CD4-positive, alpha-beta T cell treated with Interleukin-2 at 100 ng/mL for 4 hours (primary cell): ENCODE measurements around the gene HS1BP3.

Experiments
- DNase-seq: peaks from one replicate; pipeline ENCODE4 v3.0.0-alpha.2; 2020; ENCODE audit warnings: low spot score

The HS1BP3 gene

GRCh38 chr2:20650877-20651730, at the start of gene HS1BP3:
Gene HS1BP3, minus strand, starts transcription at chr2:20651098. Its CDS starts 35 bp downstream, at chr2:20651063.
- DNase-seq: peak; percentile 89

DNA sequence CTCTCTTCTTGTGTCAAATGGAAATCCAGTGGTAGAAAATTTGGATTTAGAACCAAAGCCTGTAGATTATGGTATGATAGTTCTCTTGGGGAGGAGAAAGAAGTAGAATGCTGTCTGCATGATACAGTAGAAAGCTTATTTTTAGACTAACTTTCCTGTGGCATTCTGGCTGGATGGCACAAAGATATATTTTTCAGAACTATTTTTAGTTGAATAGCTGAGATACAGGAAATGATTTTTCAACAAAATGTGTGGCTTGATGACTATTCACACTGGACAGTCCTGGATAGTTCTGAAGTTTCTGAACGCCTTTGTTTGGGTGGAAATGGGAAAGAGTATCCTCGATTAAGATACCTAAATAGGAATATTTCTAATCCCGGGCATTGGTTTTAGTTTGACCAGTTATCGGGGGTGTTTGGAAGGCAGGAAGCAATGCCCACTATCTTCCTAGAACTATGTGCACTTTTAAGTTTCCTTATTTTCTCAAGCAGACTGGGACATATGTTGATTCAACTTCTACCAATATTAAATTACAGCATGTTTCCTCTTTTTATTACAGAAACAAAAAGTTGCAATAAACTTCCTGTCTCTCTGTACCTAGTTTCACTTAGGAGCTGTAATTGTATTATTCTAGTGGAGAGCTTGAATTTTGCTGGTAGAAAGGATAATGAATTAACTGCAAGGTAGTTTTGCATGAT, 48.2 kb upstream of the HS1BP3 start:
- DNase-seq: no peak

DNA sequence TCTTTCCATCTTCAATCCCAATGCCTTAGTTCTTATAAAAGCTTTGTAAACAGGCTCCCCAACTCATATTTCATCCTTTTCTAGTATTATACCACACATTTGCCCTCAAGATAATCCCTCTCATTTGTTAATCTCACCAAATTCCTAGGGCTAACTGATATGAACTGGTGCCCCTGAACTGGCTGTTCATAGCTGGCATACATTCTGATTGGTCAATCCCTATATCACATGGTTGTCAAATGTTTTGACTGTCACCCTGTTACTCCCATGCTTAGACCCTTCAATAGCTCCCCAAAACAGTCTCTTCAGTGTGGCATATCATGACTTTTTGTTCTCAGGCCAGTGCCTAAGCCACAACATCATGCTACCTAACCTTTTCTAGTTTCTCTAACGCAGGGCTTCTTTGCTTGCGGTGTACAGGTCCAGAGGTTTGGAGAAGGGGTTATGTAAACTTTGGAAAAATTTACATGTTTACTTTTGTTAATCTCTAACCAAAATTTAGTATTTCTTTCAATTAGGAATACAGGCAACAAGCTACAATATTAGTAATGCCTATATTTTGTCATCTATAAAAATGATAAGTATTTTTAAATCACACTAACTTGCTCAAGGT, 46.5 kb upstream of the HS1BP3 start:
- no peak for DNase-seq

- DNase-seq: no peak
Observed at GRCh38 chr2:20696366-20696765, 45.5 kb upstream of the HS1BP3 start.

DNA sequence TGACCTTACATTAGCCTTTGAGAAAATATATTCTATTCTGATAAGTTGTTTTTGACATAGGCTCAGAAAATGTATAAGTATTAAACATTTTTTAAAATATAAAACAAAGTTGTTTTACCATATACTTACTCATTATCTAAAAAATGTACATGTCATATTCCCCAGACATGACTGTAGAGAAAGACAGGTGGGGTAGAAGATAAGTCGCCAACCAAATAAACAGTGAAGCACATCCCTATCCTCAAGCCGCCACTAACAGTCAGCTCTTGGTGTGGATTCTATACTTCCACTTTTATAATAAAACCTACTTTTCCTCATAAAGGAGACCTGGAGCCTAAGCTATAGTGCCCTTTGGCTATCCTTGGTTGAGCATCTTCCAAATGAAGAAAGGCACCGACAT, 42.4 kb upstream of the HS1BP3 start:
- DNase-seq: no peak

- no peak for DNase-seq
Observed at GRCh38 chr2:20692081-20692480, 41.2 kb upstream of the HS1BP3 start.

GRCh38 chr2:20691076-20691734, 40.3 kb upstream of the HS1BP3 start:
- DNase-seq: no peak

DNA sequence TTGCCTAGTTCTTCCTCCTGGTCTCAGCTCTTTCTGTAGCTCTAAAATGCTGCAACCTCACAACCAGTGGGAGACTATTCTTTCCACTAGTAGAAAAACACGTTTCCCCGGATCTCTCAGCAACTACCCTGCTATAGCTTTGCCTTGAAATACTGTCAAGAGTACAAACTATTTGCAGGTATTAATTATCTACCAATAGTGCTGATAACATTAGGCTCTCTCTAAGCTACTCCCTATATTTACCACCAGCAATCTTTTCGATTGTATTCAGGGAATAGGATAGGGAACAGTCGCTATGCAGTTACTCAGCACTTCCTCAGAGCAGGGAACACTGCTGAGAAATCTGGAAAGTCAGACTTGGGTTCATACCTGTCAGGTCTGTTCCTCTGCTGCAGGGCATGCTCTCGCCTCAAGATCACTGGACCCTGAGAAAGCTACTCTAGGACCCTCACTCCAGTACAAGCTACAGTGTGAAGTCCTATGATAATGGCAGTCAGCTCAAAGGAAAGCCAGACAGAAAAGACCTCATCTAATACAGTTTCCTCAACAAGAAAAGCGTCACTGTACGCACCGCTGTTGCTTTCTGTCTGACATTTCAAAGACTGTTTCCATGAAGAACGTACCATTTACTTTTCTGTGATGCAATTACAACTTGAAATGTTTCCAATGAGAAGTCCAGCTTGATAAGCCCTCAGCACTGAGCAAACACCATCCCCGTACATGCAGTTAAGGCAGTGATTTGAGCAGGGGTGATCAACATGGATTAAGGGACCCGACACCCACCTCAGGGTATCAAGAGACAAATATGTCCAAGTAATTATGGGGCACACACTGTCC, 38.7 kb upstream of the HS1BP3 start:
- no peak for DNase-seq

DNA sequence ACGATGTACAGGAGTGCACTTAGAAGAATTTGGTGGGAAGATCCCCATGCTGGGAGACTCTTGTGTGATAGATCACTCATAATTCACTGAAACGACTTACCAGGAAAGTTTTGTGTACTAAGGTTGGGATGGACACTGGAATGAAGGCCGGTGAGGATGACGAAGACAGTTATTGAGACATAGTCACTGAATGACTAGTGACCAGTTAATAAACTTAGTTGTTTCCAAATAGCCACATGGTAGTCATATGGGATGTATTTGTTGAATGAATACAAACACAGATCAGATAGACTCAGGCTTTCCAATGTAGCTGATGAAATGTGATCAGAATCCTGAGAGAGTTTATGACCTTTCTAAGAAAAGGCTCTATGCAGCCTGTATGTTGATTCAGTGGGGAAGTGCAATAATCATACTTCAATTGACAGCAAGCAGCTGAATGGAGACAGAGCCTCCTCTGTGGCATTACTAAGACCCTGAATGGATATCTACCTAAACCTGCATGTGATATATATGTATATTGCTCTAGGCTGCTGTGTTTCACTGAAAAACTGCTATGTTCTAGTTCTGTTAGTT, 36.4 kb upstream of the HS1BP3 start:
- DNase-seq: no peak

- DNase-seq: no peak
Observed at GRCh38 chr2:20684581-20685063, 33.7 kb upstream of the HS1BP3 start.

DNA sequence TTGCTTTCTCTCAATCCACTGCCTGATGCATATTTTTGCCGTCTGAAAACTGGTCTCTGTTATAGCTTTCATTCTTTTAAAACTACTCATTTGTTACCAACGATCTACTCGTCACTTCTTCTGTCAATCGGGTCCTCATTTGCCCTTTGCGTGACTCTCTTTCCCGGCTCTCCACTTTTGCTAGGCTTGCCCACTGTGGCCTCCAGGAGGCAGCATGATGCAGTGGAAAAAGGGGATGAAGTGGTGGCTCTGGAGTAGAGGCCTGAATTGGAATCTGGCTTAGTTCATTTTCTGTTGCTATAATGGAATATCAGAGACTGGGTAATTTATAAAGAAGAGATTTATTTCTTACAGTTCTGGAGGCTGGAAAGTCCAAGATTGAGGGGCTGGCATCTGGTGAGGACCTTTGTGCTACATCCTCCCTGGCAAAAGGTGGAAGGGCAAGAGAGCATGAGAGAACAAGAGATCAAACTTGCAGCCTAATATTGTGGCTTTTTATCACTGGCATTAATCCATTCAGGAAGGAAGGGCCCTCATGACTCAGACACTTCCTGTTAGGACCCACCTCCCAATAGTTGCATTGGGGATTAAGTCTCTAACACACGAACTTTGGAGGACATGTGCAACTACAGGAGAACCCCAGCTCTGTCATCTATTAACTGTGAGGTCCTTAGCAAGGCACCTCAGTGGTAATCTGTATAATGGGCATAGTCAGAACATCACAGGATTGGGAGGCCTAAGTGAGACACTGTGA, 31.4 kb upstream of the HS1BP3 start:
- no peak for DNase-seq

GRCh38 chr2:20680744-20681375, 30.0 kb upstream of the HS1BP3 start:
- DNase-seq: no peak

GRCh38 chr2:20678780-20679179, 27.9 kb upstream of the HS1BP3 start:
- DNase-seq: no peak

DNA sequence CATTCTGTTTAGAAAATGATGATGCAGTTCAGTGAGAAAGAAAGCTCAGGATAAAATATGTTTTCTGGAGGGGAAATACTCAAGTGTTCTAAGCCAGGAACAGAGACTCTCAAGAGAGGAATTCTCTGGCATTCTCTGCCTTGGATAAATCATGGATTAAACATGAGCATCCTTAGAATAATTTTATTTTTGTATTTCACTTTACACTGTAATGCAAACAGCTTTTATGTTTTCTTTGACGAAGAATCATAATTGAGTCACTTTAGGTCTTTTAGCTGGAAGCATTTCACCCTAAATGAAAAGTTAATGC, 27.1 kb upstream of the HS1BP3 start:
- no peak for DNase-seq

DNA sequence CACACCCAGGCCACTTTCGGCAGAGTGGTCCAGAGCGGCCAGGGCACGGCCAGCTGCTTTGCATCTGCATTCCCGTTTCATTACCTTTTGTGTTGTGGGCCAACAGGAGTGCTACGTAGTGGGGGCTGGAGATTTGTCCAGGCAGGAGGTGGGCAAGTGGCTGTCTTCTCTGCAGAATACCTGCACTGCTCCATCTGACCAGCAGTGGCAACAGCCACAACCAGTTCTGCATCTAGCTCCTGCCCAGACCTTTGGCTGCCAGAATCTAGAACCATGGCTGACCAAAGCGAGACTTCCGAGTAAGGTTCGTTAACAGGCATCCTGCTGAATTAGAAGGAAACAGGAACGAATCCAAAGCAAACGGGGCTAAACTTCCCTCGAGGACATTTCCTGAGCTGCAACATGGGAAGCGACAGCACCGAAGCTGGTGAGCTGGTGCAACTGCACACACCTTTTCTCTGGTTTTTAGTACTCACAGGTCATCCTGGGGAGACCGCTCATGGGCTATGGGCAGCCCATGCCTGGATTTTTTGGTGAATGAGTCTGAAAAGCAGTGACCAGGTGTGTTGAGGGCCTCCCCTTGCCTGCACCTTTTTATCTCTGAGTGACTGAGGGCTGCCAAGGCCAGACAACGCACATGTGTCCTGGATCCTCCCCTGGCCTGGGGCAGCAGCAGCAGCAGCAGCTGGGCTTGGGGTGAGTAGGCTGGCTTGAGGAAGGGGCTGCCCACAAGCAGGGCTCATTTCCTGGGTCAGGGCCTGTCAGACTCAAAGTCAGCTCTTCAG, 26.6 kb upstream of the HS1BP3 start:
- DNase-seq: no peak

GRCh38 chr2:20676353-20677215, 25.7 kb upstream of the HS1BP3 start:
- no peak for DNase-seq

DNA sequence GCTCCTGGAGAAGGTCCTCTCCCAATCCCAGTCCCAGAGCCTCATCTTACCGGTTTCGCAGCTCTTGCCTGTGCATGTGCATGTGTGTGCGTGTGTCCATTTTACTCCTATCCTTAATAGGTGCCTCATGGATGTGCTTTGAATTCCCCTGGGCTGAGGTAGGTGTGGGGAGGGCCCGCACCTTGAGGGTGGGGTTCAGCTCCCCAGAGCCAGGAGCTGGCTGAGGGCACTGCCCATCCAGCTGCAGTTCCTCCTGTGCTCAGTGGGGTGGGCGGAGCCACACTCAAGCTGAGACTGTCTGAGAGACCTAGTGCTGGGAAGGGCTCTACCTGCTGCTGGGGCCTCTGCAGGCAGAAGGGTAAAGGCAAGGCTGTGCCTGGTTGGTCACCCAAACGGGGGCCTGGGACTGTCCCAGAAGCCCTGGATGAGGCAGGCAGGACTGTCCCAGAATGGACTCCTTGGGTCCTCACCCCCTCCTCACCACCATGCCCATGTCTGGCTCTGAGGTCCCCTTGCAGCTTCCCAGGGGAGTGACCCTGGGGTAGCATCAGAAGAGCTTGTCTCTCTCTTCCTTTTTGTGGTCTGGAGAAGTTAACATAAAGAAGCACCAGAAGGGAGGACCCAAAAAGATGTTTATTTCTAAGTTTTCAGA, 24.9 kb upstream of the HS1BP3 start:
- DNase-seq: no peak
